NCI-H2081 (cell line): ENCODE measurements around the gene OPRD1.
A peak's percentile ranks its signal among the peaks of the same experiment; 100 is the strongest.
"Not testable (repeated sequence)": the region's sequence is repeated elsewhere in the genome, so short reads cannot be mapped to it uniquely, and the experiment has no call there.

Experiments
- DNase-seq, 2 experiments: peaks; one replicate each; lab custom pipeline; 2025; lab: John Stamatoyannopoulos, UW

The OPRD1 gene

DNA sequence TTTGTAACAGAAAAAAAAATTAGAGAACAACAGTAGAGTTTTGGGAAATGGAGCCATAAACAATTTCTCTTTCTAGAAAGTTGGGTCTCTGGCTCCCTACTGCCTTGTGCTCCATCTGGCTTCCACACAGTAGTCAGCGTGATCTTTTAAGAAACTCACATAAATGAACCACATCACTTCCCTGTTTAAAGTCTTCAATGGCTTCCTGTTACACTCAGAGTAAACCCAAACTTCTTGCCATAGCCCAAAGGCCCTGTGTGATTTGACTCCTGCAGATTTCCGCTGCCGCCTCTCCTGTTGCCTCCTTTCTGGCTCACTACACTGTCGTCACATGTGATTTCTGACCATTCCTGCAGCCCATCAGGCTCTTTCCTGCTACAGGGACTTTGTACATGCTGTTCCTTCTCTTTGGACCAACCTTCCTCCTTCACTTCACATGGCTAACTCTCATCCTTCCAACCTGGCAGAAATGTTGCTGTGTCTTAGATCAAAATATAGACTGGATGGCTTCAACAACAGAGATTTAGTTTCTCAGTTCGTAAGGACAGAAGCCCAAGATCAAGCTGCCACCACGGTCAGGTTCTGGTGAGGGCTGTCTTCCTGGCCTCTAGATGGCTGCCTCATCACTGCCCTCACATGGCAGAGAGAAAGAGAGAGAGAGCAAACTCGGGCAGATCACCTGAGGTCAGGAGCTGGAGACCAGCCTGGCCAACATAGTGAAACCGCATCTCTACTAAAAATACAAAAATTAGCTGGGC lies 34.0 kb downstream of the OPRD1 start:
- no peak for DNase-seq

- DNase-seq = not testable (repeated sequence)
Measured at GRCh38 chr1:28847207-28847606, 35.2 kb downstream of the OPRD1 start.

DNA sequence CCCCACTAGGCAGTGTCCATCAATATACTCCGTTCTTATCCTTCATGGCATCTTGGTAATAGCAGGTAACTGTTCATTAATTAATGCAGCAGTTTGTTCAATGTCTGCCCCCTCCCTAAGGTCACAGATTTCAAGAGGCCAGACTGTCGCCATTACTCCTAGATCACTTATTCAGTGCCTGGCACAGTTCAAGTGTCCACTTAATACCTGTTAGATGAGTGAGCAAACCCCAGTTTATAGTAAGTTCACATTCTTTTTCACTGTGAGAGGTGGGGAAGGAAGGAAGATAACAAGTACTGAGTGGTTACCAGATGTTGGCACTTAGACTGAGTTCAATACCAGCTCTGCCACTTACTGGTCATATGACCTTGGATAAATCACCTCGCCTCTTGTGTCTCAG lies 36.4 kb downstream of the OPRD1 start:
- no peak for DNase-seq

DNA sequence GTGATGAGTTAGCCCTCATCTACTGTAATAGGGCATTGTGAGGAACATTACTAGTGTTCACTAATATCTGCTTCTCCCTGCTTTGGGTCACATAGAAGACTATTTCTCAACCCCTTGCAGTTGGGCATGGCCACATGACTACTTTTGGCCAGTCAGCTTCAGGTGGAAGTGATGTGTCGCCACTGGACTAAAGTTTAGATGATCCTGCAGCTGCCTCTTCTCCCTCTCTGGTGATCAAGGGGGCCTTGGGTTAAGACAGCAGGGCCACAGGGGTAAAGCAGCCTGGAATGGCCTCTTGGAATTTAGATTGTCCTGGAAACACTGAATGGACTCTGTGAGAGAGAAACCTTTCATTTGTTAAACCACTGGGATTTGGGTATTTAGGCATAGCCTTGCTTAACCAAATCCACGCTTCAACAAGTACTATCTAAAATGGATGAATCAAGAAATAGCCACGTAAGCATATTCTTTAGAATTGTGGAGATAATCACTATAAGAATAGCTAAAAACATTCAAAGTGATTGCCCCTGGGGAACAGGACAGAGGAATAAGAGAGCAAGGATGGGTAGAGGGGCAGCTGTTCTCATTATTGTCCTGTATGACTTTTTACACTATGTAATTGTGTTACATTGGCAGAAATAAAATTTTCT lies 41.2 kb downstream of the OPRD1 start:
- no peak for DNase-seq

GRCh38 chr1:28854406-28854805 lies 42.4 kb downstream of the OPRD1 start:
- not testable (repeated sequence) for DNase-seq

GRCh38 chr1:28855046-28855445 lies 43.1 kb downstream of the OPRD1 start:
- no peak for DNase-seq

GRCh38 chr1:28855469-28855951 lies 43.5 kb downstream of the OPRD1 start:
- DNase-seq = no peak

GRCh38 chr1:28855969-28856368 lies 44.0 kb downstream of the OPRD1 start:
- no peak for DNase-seq

DNA sequence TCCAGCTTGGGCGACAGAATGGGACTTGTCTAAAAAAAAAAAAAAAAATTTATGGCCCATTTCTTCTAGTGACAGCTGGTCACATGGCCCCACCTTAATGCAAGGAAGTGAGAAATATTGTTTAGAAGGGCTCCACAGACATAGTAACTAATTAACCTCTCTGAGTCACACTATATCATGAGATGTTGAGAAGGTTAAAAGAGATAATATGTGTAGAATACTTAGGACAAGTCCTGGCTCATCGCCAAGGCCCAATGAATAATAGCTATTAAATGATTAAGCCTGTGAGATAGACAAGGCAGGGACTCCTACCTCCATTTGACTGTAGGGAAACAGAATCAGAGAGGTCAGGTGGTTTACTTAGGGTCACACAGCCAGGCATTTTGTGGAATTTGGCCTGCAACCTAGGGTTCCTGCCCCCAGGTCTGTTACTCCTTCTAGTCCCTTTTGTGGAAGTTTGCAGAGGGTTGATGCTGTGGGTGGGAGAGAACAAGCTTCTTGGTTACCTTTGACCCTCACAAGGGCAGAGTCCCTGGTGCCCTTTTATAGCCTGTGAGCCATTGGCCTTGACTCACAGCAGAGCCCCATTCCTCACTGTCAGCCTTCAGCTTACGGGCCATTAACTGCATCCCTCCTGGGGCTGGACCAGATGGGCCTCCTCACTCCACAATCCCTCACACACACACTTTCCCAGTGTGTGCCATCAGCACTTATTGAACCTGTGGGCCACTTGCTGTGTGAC lies 48.5 kb downstream of the OPRD1 start:
- no peak for DNase-seq

DNA sequence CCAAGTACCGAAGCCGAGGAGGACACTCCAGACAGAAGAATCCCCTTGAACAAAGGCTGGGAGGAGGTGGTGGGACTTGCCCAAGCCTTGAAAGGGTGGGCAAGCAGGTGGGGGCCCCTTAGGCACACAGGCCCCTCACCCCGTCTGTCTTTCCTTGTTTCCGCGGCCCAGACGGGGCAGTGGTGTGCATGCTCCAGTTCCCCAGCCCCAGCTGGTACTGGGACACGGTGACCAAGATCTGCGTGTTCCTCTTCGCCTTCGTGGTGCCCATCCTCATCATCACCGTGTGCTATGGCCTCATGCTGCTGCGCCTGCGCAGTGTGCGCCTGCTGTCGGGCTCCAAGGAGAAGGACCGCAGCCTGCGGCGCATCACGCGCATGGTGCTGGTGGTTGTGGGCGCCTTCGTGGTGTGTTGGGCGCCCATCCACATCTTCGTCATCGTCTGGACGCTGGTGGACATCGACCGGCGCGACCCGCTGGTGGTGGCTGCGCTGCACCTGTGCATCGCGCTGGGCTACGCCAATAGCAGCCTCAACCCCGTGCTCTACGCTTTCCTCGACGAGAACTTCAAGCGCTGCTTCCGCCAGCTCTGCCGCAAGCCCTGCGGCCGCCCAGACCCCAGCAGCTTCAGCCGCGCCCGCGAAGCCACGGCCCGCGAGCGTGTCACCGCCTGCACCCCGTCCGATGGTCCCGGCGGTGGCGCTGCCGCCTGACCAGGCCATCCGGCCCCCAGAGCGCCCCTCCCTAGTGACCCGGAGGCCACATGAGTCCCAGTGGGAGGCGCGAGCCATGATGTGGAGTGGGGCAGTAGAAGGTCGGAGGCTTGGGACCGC lies 50.8 kb downstream of the OPRD1 start:
- no peak for DNase-seq

DNA sequence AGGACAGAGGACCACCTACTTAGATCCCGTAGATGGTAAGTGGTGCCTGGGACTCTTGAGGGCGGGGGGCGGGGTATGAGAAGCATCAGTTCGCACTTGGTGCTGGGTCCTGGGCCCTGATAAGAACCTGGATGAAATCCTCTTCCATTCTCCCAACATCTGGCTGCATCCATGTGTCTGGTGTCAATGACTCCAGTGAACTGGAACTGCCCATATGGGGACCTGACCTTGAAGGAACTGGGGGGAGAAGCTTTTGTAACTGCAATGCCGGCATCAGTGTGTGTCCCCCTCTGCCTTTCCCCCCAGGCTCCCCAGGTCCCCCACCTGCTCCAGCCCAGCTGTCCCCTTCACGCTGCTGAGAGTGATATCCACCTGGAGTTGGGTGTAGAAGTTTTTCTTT lies 52.7 kb downstream of the OPRD1 start:
- DNase-seq = no peak

GRCh38 chr1:28865997-28866650 lies 54.2 kb downstream of the OPRD1 start:
- DNase-seq = no peak

DNA sequence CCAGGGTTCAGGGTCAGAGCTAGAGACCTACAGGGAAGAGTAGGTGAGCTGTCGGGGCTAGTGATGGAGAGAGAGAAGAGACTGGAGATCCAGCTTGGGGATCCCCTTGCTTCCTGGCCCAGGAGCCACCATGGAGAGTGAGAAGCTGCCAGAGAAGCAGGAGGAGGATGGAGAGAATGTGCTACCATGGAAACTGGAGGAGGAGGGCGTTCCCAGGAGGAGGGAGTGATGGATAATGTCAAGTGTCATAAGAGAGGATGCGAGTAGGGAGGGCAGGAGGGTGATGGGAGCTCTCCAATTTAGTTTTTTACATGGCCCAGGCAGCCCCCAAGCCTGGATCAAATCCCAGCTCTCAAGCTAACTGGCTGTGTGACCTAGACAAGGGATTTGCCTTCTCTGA lies 55.9 kb downstream of the OPRD1 start:
- DNase-seq = no peak

DNA sequence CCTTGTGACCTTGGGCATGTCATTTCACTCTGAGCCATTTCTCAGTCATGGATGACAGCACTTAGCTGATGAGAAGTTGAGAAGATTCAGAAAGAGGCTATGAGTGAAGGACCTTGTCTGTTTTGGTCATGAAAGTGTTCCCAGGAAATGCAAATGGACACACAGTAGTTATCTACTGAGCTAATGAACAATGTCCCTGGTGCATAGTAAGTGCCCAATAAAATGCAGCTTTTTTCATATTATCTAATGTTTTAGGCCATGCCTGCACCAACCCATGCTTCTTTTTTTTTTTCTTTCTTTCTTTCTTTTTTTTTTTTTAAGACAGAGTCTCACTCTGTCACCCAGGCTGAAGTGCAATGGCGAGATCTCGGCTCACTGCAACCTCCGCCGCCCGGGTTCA lies 58.0 kb downstream of the OPRD1 start:
- no peak for DNase-seq

DNA sequence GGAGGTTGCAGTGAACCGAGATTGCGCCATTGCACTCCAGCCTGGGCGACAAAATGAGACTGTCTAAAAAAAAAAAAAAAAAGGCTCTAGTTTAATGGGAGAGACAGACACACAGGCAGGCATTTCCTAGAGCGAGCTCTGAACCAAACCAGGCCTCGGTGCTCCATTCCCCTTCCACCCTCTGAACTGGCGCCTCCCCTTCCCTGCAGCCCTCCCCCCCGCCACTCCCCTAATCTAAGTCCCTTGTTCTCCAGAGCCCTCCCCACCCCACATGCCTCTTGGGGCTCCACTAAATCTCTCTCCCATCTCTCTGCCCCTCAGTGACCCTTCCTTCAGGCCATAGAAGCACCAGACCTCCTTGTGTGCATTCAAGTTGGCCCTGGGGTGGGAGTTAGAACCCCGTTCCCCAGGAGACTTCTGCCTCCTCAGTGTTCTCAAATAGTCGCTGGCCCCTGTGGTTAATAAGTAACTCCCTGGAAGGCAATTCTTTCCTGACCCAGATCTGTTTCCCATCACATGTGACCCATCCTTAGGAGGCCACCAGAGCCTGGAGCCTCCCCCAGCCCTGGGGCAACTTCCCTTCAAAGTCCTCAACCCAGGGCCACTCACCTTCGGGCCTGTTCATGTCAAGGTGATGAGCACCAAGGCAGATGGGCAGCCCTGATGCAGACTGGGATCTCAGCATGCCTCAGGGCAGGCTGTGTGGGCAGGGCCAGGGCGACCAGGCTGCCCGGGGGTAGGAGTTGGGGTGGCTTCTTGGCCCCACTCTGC lies 59.8 kb downstream of the OPRD1 start:
- DNase-seq = no peak

DNA sequence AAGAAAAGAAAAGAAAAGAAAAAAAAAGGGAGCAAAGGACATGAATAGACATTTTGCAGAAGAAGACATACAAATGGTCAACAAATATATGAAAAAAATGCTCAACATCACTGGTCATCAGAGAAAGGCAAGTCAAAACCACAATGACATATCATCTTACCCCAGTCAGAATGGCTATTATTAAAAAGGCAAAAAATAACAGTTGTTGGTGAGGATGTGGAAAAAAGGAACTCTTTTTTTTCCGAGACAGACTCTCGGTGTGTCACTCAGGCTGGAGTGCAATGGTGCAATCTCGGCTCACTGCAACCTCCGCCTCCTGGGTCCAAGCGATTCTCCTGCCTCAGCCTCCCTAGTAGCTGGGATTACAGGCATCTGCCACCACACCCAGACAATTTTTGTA lies 63.2 kb downstream of the OPRD1 start:
- not testable (repeated sequence) for DNase-seq

GRCh38 chr1:28877132-28877781 lies 65.3 kb downstream of the OPRD1 start:
- DNase-seq = peak; percentile 86 to 87

DNA sequence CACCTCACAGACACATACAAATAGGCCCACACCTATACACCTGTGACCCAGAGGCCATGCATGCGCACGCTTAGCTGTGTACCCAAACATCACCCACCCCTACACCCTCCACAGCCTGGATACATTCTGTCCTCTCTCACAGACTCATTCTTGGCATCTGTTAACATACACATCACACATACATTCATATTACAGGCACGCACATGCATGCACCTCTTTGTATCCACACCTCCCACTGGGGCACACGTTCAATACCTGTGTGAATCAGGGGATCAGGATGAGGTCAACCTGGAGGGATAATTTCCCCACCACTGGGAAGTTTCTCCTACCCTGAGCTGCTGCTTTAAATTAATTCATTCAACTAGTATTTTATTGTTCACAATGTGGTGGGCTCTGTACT lies 66.8 kb downstream of the OPRD1 start:
- no peak for DNase-seq

DNA sequence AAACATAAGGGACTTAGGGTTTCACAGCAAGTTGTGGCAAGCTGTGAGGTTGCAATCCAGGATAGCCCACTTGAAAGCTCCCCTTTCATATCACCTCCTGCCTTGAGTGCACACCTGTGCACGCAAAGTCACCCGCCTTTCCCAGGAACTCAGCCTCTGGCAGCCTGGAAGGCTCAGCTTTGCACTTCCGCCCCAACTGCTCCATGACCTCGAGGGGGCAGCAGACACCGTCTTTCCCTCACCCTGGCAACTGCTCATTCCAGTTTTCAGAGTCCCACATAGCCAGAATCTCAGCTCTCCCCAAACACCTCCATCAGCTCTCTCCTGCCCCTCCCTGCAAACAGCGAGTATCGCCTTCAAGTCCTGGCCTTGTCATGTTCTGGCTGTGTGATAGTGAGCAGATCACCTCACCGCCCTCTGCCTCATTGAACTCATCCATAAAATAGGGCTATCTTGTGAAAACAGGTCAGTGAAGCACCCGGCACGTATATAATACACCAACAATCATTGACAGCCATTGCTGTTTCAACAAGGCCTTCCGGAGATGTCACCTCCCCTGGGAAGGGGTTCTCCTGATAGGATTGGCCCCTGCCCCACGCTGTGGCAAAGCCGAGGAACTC lies 70.1 kb downstream of the OPRD1 start:
- peak; percentile 93 for DNase-seq

- no peak for DNase-seq
Measured at GRCh38 chr1:28883242-28883616, 71.3 kb downstream of the OPRD1 start.
